Measurements from ENCODE around the gene GFPT2.
A peak's percentile ranks its signal among the peaks of the same experiment; 100 is the strongest.

Gene GFPT2

GRCh38 chr5:180353048-180353979, at the start of gene GFPT2:
GFPT2 (minus strand) TSS chr5:180353336; CDS start chr5:180353217, 119 bp downstream.
- peak; percentile 55 to 56 for DNase-seq (ENCODE audit: low read depth in 2 of 2)

DNA sequence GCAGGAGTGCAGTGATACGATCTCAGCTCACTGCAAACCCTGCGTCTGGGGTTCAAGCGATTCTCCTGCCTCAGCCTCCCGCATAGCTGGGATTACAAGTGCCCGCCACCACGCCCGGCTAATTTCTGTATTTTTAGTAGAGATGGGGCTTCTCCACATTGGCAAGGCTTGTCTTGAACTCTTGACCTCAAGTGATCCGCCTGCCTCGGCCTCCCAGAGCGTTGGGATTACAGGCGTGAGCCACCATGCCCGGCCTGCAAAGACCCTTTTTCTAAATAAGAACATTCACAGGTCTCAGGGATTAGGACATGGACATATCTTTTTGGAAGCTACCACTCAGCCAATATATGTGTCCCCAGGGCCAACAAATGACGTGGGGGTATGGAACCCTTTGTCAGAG, 49.6 kb upstream of the GFPT2 start:
- DNase-seq (ENCODE audit: low read depth in 2 of 2), result no peak

- DNase-seq (ENCODE audit: low read depth in 2 of 2), result no peak
These were observed 48.2 kb upstream of the GFPT2 start for GRCh38 chr5:180401229-180401907.

- no peak for DNase-seq (ENCODE audit: low read depth in 2 of 2)
These were observed 47.3 kb upstream of the GFPT2 start for GRCh38 chr5:180400416-180400815.

GRCh38 chr5:180399401-180400215, 46.5 kb upstream of the GFPT2 start:
- DNase-seq (ENCODE audit: low read depth in 2 of 2), result no peak

DNA sequence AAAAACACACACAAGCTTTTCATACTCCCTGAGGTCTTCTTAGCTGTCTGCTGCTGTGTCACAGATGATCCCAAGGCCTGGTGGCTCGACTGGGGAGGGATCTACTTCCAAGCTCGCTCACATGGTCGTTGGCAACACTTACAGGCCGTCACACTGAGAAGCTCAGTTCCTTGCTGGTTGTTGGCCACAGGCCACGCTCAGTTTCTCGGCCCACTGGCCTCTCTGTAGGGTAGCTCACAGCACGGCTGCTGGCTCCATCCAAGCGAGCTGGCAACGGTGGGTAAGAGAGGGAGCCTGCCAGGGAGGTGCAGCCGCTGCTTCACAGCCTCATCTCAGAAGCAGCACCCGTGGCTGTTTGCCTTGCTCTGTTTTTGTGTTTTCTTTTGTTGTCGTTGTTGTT, 43.8 kb upstream of the GFPT2 start:
- no peak for DNase-seq (ENCODE audit: low read depth in 2 of 2)

DNA sequence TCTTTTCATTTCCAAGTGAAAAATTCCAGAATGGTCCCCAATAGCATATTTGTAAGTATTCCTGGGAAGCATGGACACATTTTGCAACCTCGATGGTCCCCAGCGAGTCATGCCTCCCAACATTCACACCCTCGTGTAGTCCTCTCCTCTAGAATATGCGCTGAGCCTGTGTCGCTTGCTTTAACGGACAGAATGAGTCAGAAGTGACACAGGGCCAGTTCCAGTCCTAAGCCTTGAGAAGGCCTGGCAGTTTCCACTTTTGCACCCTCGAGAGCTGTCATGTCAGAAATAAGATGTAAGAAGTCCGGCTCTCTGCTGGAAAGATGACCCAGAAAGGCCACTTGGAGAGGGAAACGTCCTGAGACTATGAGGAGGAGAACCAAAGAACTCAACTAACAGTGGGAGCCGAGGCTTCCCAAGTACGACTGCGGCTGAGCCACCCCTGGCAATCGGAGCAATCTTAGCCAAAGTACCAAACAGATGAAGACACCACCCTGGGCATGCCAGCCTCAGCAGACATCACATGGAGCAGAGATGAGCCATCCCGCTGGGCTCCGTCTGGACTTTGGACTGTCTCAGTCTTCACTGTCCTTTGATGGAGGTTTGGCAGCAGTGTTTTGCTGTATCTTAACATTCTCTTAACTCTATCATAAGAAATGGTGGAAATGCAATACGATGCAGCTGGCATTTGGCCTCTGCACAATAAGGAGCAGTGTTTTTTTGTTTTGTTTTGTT, 42.6 kb upstream of the GFPT2 start:
- DNase-seq (ENCODE audit: low read depth in 2 of 2), result no peak

- DNase-seq (ENCODE audit: low read depth in 2 of 2), result no peak
These were observed 41.0 kb upstream of the GFPT2 start for GRCh38 chr5:180394031-180394636.

- no peak for DNase-seq (ENCODE audit: low read depth in 2 of 2)
These were observed 38.1 kb upstream of the GFPT2 start for GRCh38 chr5:180391276-180391675.

DNA sequence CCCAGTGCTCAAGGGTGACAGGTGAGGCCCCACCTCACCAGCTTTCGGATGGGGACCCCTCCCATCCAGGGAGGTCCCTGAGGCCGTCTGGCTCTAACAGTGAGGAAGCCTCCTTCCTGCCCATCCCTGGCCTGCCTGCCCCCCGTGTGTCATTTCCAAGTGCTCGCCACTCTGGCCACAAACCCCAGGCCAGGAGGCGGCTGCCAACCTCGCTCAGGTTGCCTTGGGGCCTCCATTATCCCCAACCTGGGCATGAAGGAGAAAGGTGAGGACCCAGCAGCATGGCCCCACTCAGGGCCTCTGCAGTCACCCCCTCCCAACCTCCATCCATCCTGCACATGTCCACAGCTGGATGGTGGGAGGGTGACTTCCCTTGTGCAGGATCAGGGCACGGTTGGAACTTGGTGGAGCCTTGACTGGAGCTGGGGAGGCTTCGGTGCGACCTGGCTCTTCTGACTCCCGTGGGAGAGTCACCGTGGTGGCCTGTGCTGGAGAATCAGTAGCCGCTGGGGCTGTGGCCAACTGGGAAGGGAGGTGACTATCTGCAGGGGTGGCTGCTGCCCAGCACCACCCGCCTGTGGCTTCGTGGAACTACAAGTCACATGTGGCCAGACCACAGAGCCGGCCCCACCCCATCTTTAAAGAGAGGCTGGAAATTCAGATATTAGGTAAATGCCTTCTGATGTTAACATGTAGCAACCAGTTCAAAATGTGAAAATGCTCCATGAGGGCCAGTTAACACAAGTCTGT, 37.5 kb upstream of the GFPT2 start:
- DNase-seq (ENCODE audit: low read depth in 2 of 2), result no peak

DNA sequence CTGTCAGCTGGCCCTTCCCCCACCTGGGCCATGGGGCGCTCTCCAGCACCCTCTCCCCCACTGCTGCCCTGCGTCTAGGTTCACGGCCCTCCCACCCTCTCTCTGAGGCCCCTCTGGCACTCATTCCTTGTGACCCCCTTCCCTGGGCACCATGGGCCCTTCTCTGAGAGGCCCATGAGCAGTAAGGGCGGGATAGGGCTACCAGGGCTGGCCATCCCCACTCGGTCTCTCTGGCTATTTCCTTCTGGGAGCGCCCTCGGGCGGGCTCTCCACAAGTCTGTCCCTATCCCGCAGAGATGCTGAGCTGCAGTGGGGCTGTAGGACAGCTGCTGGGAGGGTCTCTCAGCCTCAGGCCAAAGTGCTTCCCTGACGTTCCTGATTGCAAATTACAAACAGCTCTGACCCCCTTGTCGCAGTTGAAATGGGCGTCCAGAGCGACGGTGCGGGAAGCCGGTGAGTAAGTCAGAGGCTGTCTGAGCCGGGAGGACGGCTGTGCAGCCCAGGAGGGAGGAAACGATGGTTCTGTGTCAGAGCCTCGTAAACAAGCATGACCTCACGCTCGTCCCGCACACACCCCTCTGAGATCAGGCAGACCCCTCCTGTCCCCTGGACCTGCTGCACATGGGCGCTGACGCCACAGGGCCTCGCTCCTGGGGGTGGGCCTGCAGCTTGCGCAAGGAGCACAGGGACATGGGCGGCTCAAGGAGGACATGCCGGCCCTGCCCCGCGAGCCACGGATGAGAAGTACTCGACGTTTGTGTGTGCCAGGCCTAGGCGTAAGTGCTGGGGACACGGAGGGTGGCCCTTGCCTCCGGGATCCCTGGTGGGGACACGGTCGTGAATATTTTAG, 36.3 kb upstream of the GFPT2 start:
- no peak for DNase-seq (ENCODE audit: low read depth in 2 of 2)

DNA sequence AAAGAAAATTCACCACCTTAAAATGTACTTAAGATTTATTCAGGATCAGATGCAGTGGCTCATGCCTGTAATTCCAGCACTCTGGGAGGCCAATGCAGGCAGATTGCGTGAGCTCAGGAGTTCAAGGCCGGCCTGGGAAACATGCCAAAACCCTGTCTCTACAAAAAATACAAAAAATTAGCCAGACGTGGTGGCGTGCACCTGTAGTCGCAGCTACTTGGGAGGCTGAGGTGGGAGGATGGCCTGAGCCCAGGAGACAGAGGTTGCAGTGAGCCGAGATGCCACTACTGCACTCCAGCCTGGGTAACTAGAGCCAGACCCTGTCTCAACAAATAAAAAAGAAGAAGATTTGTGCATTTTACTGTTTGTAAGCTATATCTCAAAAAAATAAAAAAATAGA, 34.7 kb upstream of the GFPT2 start:
- no peak for DNase-seq (ENCODE audit: low read depth in 2 of 2)

DNA sequence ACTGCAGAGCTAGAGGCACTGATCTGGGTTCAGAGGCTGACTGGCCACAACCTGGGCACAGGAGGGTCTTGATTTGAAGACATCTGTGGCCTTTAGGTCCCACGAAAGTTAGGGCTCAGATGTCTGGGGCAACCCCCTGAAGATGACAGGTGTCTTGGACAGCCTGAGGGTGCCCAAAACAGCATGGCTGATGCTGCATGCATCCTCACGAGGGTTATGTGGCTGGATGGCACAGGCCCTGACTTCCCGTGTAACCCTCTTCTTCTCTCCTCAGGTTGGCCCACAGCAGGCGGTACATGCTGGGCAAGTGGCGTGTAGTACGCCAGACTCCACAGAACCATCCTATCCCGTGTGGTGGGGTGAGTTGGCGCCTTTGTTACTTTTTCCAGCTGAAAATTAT, 29.8 kb upstream of the GFPT2 start:
- no peak for DNase-seq (ENCODE audit: low read depth in 2 of 2)

DNA sequence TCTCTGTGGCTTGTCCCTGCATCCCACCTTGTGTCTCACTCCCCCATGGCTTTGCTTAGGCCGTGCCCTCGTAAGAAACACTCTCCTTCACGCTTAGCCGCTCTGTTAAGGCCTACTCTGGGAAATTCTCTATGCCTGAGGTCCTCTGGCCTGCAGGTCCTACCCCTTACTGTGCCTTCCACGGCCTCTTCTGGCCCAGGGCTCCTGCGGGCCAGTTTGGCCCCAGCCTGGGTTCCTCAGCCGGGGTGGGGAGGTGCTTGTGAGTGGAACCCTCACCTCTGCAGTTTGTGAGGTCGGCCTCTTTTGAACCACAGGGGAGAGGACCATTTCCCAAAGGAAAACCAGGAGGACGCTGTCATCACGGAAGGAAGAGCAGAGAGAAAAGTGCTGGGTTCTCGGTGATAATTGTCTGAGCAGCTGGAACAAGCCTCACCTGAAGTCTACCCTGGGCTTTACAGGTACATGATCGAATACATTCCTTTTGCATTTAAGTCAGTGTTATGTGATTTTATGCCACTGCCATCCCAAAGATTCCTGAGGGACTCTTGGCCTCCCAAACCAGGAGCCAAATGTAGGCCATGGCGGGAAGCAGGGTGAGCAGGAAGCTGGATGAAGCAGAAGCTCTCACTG, 28.8 kb upstream of the GFPT2 start:
- DNase-seq (ENCODE audit: low read depth in 2 of 2), result no peak

DNA sequence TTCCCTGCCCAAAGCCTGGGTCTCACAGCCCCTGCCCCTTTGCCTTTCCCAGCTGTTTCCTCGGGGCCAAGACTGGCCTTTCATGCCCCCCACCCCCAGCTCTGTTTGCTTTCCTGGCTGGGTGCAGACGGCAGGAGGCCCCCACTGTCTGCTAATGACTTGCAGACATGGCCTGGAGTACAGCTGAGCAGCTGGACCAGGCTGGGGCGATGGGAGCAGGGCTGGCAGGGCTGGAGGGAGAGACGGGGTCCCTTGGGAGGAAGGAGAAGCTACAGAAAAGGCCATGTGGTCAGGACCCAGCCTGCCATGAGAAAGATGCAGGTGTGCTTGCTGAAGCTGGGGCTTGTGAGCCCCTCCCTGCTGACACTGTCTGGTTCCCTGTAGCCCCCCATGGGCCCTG, 28.3 kb upstream of the GFPT2 start:
- DNase-seq (ENCODE audit: low read depth in 2 of 2), result no peak

DNA sequence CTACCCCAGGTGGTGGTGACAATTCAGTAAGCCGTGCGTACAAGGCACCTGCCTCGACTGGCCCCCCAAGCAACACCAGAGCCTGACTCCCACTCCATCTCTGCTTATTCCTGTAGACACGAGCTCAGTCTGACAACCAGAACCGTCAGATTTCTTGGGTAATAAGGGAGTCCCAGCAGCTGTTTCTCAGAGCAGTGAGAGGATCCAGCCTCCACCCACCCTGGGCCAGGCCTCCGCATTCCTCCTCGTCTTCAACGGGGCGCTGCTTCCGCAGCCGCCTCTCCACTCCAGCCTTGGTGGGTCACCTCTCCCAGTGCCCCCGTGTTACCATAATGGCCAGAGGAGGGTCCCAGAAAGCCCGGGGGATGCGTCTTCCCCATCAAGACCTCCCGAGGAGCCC, 27.7 kb upstream of the GFPT2 start:
- no peak for DNase-seq (ENCODE audit: low read depth in 2 of 2)

- no peak for DNase-seq (ENCODE audit: low read depth in 2 of 2)
These were observed 27.3 kb upstream of the GFPT2 start for GRCh38 chr5:180380441-180380840.

DNA sequence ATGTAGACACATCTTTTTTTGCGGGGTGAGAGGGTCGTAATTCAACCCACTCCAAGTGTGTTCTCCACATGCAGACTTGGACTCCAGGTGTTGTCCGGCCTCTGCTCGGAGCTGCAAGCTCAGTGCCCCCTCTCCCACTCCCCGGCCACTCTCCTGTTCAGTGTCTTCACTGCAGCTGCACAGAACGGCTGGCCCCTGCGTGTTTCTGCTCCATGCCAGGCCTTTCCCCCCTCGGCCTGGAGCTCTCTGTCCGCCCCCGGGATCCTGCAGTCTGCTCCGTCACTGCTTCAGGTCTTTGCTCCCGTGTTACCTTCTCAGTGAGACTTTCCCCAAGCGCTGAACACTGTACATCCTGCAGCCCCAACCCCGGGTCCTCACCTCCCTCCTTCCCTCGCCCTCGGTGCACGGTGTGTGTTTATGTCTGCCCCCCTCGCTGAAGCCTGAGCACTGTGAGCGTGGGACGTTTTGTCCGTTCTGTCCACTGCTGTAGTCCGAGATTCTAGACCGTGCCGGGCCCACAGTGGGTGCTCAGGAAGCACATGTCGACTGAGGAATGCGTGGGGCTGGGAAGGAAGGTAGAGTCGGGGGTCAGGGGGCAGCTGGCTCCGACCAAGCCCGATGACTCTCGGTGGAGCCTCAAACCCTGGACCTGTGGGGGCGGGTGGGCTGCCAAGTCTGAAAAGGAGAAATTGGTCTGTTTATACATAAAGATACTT, 26.4 kb upstream of the GFPT2 start:
- no peak for DNase-seq (ENCODE audit: low read depth in 2 of 2)
